Esophagus (tissue), 2 donors: ENCODE measurements around the gene EPYC. TPM values are rescaled to one million over a fixed set of nuclear protein-coding genes. Genes with fewer than 3 reads are reported as not detected.

Experiments
- H3K27ac ChIP-seq, 2 donors: one replicate each; pipeline ENCODE4 v1.5.1; 2013; ENCODE audit warnings: low read depth in 2 of 2, mild to moderate bottlenecking in 2 of 2, inconsistent platforms in 1 of 2, low read length in 1 of 2, moderate library complexity in 1 of 2
- H3K27me3 ChIP-seq, 2 donors: one replicate each; pipeline ENCODE4 v1.6.1; 2013; ENCODE audit warnings: low read length in 2 of 2, control low read depth in 1 of 2, mild to moderate bottlenecking in 1 of 2; ENCODE audit not compliant: insufficient read depth in 2 of 2, control insufficient read depth in 1 of 2
- H3K36me3 ChIP-seq, 2 donors: one replicate each; pipeline ENCODE4 v1.6.1; 2013; ENCODE audit warnings: low read length in 1 of 2; ENCODE audit not compliant: control insufficient read depth in 2 of 2, insufficient read depth in 2 of 2
- H3K4me1 ChIP-seq, 2 donors: one replicate each; pipeline ENCODE4 v1.6.1; 2013; ENCODE audit warnings: low read length in 1 of 2; ENCODE audit not compliant: control insufficient read depth in 2 of 2, insufficient read depth in 2 of 2
- H3K4me3 ChIP-seq, 2 donors: one replicate each; pipeline ENCODE4 v1.5.1; 2013; ENCODE audit warnings: low read length in 2 of 2, mild to moderate bottlenecking in 2 of 2, low read depth in 1 of 2, moderate library complexity in 1 of 2
- H3K9me3 ChIP-seq, 2 donors: one replicate each; pipeline ENCODE4 v1.6.1; 2013; ENCODE audit warnings: mild to moderate bottlenecking in 2 of 2, low read depth in 1 of 2, low read length in 1 of 2, moderate library complexity in 1 of 2; ENCODE audit not compliant: control insufficient read depth in 2 of 2, insufficient read depth in 1 of 2
- WGBS, 2 donors: extraction: QIAGEN DNeasy Blood & Tissue Kit; methylation state at CpG; one replicate each; pipeline ENCODE4 v1.1.7; 2013; 5-methylcytosine and 5-hydroxymethylcytosine counted together
- polyA plus RNA-seq, 2 donors: library from polyadenylated mRNA; stranded (reverse); fragments of 200-250 nt; gene quantifications; one replicate each; pipeline ENCODE4 v1.2.3, GENCODE V29; 2013
- donor health status: healthy with polysubstance abuse.
- donor health status: Bipolar disorder and iron deficiency.

The EPYC gene
- polyA plus RNA-seq, 2 donors, result not detected

DNA sequence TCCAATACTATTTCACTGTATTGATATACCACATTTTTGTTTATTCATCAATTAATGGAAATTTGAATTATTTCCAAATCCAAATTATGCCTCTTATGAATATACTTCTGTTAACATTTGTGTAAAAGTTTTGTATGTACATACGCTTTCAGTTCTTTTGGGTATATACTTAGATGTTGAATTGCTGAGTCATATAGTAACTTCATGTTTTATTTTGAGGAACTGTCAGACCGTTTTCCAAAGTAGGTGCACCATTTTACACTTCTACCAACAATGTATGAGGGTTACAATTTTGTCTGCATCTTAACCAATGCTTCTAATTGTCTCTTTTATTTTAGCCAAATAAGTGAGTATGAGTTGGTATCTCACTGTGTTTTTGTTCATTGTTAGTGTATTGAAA is 39.6 kb downstream of the EPYC start:
- no peak overlapping the region for H3K4me3 ChIP-seq
- H3K9me3 ChIP-seq, result no peaks in the 10 kb centered on the region
- 74 to 84% methylated on average over 2 of the region's 2 CpGs for WGBS, 2 donors
- no peak overlapping the region for H3K27ac ChIP-seq
- no peaks in the 10 kb centered on the region for H3K27me3 ChIP-seq
- no peaks in the 10 kb centered on the region for H3K4me1 ChIP-seq
- no peaks in the 10 kb centered on the region for H3K36me3 ChIP-seq

DNA sequence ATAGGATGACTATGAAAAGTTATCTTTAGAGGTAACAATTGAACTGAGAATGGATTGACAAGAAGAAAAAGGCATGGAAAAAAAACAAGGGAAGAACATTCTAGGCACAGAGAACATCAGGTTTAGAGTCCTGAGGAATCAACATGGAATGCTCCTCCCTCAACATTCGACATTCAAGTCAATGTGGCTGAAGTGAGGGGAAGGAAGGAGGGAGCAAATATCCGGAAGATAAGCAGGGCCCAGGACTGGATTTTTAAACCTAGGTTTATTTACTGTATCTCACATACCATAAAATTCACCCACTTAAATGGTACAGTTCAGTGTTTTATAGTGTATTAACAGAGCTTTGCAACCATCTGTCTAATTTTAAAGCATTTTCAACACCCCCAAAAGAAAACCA is 40.2 kb downstream of the EPYC start:
- H3K27ac ChIP-seq, result no peak overlapping the region
- no peaks in the 10 kb centered on the region for H3K27me3 ChIP-seq
- WGBS, 2 donors, result 48 to 65% methylated on average over 2 of the region's 2 CpGs
- no peaks in the 10 kb centered on the region for H3K4me1 ChIP-seq
- H3K36me3 ChIP-seq, result no peaks in the 10 kb centered on the region
- H3K9me3 ChIP-seq, result no peaks in the 10 kb centered on the region
- H3K4me3 ChIP-seq, result no peak overlapping the region

DNA sequence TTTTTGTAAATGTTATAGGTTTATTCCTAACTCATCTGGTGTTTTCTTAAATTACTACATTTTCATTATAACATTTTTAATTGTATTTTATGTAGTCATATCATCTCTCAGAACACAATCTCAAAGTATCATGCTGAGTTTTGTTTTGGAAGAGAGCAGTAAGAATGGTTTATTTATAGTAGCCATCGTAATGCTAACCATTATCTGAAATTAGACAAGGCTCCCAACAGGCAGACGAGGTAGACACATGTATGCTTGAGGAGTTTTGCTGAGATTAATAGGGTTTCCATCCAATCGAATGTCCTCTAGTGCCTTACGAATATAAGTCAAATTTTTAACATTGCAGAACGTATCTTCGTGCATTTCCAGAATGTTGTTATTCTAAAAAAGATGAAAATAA is 40.8 kb downstream of the EPYC start:
- 78 to 84% methylated on average over 6 of the region's 6 CpGs for WGBS, 2 donors
- H3K27ac ChIP-seq, result no peak overlapping the region
- no peaks in the 10 kb centered on the region for H3K4me1 ChIP-seq
- no peak overlapping the region for H3K4me3 ChIP-seq
- H3K36me3 ChIP-seq, result no peaks in the 10 kb centered on the region
- no peaks in the 10 kb centered on the region for H3K9me3 ChIP-seq
- H3K27me3 ChIP-seq, result no peaks in the 10 kb centered on the region

DNA sequence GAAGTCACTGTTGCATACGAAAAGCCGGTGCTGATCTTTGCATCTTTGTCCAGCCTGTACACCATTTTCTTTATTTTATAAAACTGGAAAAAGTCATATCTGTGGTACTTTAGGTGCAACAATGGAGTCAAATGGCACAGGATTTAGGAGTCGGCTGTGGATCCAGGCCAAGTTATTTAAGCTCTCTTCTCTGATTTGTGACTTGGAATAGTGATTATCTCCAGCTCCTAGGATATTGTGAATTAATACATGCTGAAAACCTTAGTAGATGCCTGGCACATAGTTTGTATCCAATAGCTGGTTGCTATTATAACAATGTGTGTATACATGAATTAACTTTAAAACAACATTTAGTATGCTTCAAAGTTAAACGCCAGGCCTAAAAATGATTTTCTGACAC is 43.6 kb downstream of the EPYC start:
- no peak overlapping the region for H3K27ac ChIP-seq
- no peak overlapping the region for H3K4me3 ChIP-seq
- H3K4me1 ChIP-seq, result no peaks in the 10 kb centered on the region
- 89 to 90% methylated on average over 4 of the region's 4 CpGs for WGBS, 2 donors
- no peaks in the 10 kb centered on the region for H3K36me3 ChIP-seq
- no peaks in the 10 kb centered on the region for H3K9me3 ChIP-seq
- H3K27me3 ChIP-seq, result no peaks in the 10 kb centered on the region

DNA sequence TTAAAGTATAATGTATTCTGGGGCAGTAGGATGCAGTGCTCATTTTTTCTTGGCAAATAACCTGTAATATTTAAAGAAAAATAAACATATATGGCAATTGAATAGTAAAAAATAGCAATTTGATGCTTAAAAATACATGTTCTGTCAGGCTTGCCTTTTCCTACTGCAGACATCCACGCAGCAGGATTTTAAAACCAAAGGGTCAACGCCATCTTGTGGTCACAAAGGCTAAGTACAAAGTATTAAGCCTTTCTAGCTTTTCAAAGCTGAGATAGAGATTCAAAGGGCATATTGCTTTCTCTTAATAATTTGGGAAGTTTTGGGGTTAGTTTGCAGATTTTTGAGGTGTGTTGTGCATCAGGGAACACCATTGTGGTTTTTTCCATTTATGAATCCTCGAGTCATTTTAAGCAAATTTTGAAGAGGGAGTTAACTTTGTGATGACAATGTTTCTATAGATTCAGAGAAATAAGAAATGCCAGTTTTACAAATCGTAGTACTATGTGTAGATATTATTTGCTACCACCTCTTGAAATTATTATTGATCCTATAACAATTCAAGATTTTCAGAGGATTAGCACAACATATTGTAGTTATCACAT is 45.1 kb downstream of the EPYC start:
- H3K36me3 ChIP-seq, result no peaks in the 10 kb centered on the region
- no peak overlapping the region for H3K4me3 ChIP-seq
- 3 to 4% methylated on average over 4 of the region's 4 CpGs for WGBS, 2 donors
- H3K4me1 ChIP-seq, result no peaks in the 10 kb centered on the region
- H3K27me3 ChIP-seq, result no peaks in the 10 kb centered on the region
- no peaks in the 10 kb centered on the region for H3K9me3 ChIP-seq
- H3K27ac ChIP-seq, result no peak overlapping the region

DNA sequence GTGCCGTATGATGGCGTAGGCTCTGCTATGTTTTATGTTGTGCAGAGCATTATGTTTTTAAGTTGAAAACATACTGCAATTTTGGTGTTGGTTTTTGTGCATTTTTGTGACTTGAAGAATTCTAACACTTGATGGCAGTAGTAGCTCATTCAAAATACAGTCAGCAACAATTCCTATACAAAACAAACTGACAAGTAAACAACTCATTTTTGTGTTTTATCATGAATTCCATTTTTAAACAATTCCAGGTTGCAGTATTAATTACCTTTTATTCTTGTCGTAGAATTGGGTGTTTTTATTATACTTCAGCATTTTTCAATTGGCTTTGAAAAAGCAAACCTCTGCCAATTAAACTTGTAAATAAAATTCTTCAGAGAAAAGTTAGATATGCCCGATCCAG is 45.7 kb downstream of the EPYC start:
- no peaks in the 10 kb centered on the region for H3K27me3 ChIP-seq
- no peaks in the 10 kb centered on the region for H3K4me1 ChIP-seq
- no peak overlapping the region for H3K27ac ChIP-seq
- peaks cover 0 to 2% of the 10 kb centered on the region in 2 donors for H3K9me3 ChIP-seq
- no peaks in the 10 kb centered on the region for H3K36me3 ChIP-seq
- no peak overlapping the region for H3K4me3 ChIP-seq
- 69% methylated on average over 4 of the region's 4 CpGs for WGBS, 2 donors

DNA sequence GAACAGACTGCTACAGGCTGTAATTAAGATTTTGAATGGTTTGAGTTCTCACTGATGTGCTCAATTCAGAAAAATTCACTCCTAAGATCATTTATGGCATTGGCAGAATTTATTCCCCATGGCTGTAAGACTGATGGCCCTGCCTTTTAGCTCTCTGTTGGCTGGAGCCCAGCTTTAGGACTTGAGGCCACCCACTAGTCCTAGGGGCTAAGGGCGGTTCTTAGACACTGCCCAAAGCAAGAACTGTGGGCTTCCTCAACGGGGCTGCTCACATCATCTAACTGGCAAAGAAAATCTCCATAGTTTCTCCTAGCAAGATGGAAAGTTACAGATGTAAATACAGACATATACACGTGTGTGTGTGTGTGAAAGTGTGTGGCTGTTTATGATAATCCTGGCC is 46.4 kb downstream of the EPYC start:
- Histone ChIP-seq H3K27me3 (no peaks in the 10 kb centered on the region), H3K9me3 (peaks cover 0 to 4% of the 10 kb centered on the region in 2 donors), H3K4me3 (no peak overlapping the region), H3K4me1 (no peaks in the 10 kb centered on the region), H3K36me3 (no peaks in the 10 kb centered on the region), H3K27ac (no peak overlapping the region)
- 72 to 75% methylated on average over 3 of the region's 3 CpGs for WGBS, 2 donors

DNA sequence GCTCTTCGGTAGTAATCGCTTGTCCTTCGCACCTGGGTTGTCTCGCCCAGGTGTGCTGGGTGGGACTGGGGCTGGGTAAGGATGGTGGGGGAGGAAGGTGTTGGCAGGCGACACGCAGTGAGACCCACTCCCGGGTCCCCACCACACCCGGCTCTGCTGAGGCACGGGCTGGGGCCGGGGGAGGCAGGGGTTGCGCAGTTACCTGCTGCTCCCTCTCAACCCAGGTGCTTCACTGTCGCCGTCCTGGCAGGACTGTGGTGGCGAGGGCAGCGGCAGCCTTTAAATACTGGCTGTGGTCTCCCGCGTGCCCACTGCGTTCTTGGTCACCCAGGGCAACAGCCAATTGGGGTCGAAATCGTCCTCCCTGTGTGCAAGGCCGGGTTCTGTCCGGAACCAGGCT is 49.9 kb downstream of the EPYC start, which contains the start of gene CCER1:
Gene CCER1 (minus strand): TSS at position 256 of the 400 bp plus-strand sequence. CDS start 434 bp downstream, outside the sequence.
- peaks cover 0 to 4% of the 10 kb centered on the region in 2 donors for H3K9me3 ChIP-seq
- H3K4me1 ChIP-seq, result no peaks in the 10 kb centered on the region
- 97% methylated on average over 22 of the region's 22 CpGs for WGBS, 2 donors
- no peaks in the 10 kb centered on the region for H3K36me3 ChIP-seq
- no peak within 1 kb of the TSS for H3K27ac ChIP-seq
- H3K4me3 ChIP-seq, result no peak within 1 kb of the TSS
- H3K27me3 ChIP-seq, result no peaks in the 10 kb centered on the region

DNA sequence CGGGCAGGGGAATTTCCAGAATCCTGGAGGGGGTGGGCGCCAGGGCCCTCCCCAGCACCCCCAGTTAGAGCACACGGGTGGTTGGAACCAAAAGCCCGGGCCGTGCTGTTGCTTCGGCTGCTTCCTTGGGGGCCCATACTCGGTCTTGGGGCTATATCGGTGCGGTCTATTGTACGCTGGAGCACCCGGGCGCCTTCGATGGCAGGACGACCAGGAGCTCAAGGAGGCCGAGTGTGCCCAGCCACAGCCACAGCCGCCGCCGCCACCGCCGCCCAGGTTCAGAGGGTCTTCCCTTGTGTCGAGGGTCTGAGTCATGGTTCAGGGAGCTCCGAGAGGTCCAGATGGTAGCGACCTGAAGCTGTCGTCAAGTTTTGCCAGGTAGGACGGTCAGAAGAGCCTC is 50.3 kb downstream of the EPYC start:
- H3K36me3 ChIP-seq, result no peaks in the 10 kb centered on the region
- no peak overlapping the region for H3K4me3 ChIP-seq
- H3K27me3 ChIP-seq, result no peaks in the 10 kb centered on the region
- peaks cover 0 to 4% of the 10 kb centered on the region in 2 donors for H3K9me3 ChIP-seq
- no peaks in the 10 kb centered on the region for H3K4me1 ChIP-seq
- no peak overlapping the region for H3K27ac ChIP-seq
- 97% methylated on average over 25 of the region's 25 CpGs for WGBS, 2 donors

DNA sequence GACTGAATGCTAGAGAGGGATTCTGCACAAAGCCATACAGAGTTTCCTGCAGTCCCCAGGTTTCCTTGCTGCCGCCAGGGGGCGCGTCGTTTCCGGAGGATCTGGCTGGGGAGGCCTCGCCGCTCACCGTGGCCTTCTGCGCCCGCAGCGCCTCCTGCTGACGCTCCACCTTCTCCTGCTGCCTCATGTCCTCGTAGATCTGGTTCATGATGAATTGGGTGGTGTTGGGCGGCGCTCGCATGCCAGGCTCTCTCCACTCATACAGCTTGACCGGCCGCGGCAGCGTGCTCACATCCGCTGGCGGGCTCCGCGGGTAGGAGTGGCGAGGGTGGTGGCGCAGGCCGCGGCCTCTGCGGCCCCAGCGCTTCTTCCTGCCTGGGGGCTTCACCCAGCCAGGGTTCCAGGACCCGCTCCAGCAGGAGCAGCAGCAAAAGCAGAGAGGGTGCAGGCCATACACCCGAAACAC is 50.8 kb downstream of the EPYC start:
- H3K36me3 ChIP-seq, result no peaks in the 10 kb centered on the region
- peaks cover 0 to 4% of the 10 kb centered on the region in 2 donors for H3K9me3 ChIP-seq
- H3K27me3 ChIP-seq, result no peaks in the 10 kb centered on the region
- H3K4me1 ChIP-seq, result no peaks in the 10 kb centered on the region
- 82 to 83% methylated on average over 32 of the region's 32 CpGs for WGBS, 2 donors
- H3K27ac ChIP-seq, result no peak overlapping the region
- H3K4me3 ChIP-seq, result no peak overlapping the region
